GM12872 (cell line): Measurements from ENCODE around the gene KRT85.

Experiments used
- TF ChIP-seq, protein P1 (sequence below): IDR thresholded peaks from 3 replicates; pipeline ENCODE4 v1.5.1; 2011; ENCODE audit warnings: low read depth, mild to moderate bottlenecking, low read length, moderate library complexity; ENCODE audit not compliant: insufficient read depth

KRT85 gene

DNA sequence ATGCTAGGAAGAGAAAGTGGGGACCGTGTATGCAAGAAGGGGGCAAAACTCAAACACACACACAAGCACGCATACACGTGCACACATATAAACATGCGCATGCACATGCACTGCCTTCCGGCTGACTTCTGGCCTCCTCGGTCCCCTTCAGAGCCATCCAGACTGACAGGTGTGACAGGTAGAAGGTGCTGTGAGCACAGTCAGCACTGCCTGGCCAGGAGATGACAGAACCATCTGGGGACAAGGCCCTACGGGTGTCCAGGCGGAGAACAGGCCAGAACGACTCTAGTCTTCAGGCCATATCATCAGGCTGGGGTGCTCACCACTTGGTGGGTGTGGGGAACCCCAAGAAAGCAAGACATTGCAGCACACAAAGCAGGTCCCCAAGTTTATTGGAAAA lies 53.4 kb downstream of the KRT85 start:
- TF ChIP-seq, protein P1, sequence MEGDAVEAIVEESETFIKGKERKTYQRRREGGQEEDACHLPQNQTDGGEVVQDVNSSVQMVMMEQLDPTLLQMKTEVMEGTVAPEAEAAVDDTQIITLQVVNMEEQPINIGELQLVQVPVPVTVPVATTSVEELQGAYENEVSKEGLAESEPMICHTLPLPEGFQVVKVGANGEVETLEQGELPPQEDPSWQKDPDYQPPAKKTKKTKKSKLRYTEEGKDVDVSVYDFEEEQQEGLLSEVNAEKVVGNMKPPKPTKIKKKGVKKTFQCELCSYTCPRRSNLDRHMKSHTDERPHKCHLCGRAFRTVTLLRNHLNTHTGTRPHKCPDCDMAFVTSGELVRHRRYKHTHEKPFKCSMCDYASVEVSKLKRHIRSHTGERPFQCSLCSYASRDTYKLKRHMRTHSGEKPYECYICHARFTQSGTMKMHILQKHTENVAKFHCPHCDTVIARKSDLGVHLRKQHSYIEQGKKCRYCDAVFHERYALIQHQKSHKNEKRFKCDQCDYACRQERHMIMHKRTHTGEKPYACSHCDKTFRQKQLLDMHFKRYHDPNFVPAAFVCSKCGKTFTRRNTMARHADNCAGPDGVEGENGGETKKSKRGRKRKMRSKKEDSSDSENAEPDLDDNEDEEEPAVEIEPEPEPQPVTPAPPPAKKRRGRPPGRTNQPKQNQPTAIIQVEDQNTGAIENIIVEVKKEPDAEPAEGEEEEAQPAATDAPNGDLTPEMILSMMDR = no peak

DNA sequence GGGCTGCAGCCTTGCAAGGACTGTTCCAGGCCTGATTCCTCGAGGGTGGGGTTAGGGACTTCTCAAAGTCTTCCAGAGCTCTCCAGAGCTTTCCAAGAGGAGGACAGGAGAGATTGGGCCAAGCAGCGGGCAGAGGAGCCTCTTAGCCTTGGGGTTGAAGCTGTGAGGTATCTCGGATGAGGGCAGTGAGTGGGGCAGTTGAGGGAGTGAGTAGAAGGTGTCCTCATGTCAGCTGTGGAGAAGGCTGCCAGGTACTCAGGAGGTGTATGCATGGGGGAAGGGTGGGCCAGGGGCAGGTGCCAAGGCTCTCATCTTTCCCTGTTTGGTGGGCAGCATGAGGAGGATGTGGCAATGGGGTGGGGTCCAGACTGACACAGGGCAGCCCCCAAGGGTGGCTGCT lies 53.8 kb downstream of the KRT85 start:
- TF ChIP-seq, protein P1 = no peak

DNA sequence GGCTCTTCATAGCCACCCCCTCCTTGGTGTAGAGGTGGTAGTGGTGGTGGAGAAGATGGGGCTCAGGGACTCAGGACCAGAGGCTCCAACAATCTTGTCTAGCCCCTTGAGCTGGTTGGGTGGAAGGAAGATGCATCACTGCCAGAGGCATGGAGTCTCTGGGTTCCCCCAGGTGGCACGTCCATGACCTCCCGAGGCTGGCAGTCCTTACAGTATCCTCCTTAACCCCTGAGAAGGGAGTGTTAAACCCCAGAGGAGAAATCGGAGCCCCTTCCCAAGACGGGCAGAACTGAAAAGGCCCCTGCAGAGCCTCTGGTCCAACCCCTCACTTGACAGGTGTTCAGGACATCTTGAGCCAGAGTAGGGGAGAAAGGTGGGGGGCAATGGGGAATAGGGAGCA lies 55.2 kb downstream of the KRT85 start:
- TF ChIP-seq, protein P1 = no peak

DNA sequence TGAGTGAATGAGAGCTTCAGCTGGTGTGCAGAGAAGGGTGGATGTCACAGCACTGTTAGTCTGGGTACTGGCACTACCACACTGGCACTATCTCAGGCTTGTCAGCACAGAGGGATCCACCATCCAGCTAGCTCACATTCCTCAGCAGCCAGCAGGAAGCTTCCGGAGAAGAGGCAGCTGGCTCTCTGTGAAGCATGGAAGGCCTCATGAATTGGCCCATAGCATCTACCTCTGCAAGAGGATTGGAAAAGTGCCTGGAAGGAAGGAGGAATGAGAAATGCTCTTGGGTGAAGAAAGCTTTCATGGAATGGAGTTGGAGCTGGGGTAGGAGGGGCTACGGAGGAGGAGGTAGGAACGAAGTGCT lies 56.0 kb downstream of the KRT85 start:
- TF ChIP-seq, protein P1 = no peak

DNA sequence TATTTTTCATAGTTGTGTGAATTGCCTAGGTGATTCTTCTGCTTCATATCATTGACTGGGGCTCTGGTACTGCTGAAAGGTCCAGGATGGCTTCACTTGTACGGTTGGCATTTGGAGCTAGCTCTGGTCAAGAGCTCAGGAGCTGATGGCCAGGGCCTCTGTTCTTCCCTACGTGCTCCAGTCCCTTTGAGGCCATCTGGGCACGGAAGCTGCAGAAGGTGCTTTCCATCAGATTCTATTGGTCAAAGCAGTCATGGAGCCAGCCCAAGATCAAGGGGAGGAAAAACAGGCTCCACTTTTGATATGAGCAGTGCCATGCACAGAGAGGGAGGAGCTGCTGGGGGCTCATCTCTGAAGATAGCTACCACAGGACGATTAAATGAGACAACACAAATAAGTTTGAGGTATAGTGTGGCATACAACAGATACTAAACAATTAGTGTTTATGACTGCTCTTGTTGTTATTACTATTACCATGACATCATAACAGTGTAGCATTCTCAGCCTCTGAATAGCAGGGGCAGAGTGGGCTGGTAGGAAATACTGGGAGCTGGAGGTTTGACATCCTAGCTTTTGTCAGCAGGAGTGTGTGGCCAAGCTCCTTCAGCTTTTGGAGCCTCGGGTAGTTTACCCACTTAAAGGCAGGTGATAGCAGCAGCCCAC lies 56.5 kb downstream of the KRT85 start:
- TF ChIP-seq, protein P1 = no peak
